KMS-11 (cell line): ENCODE data around the gene TMEM272.

ENCODE experiments used
- H2AFZ ChIP-seq: fragments of 200-600 bp; sonication (generic); 2 replicates; pipeline ENCODE4 v1.6.1; 2016; ENCODE audit warnings: antibody characterized with exemption, mixed run types, low read depth
- H3K27ac ChIP-seq: fragments of 200-600 bp; sonication (generic); 2 replicates; pipeline ENCODE4 v1.6.1; 2016; ENCODE audit warnings: mild to moderate bottlenecking, mixed run types
- H3K27me3 ChIP-seq: fragments of 200-600 bp; sonication (generic); 2 replicates; pipeline ENCODE4 v1.6.1; 2017; ENCODE audit warnings: mild to moderate bottlenecking, low read depth, mixed run types, moderate library complexity; ENCODE audit not compliant: insufficient read depth
- H3K36me3 ChIP-seq: fragments of 200-600 bp; sonication (generic); 2 replicates; pipeline ENCODE4 v1.6.1; 2017; ENCODE audit warnings: mild to moderate bottlenecking, mixed run types; ENCODE audit not compliant: insufficient read depth
- H3K4me1 ChIP-seq: fragments of 200-600 bp; sonication (generic); 2 replicates; pipeline ENCODE4 v1.6.1; 2016; ENCODE audit warnings: mild to moderate bottlenecking, low read depth, mixed run types; ENCODE audit not compliant: poor library complexity, severe bottlenecking
- H3K4me2 ChIP-seq: fragments of 200-600 bp; sonication (generic); 2 replicates; pipeline ENCODE4 v1.7.0; 2016; ENCODE audit warnings: mild to moderate bottlenecking, mixed run types
- H3K4me3 ChIP-seq: fragments of 200-600 bp; sonication (generic); IDR thresholded peaks from 2 replicates; pipeline ENCODE4 v1.6.1; 2017; ENCODE audit warnings: low read depth, low read length, mixed read lengths; ENCODE audit not compliant: insufficient read depth
- H3K79me2 ChIP-seq: fragments of 200-600 bp; sonication (generic); 2 replicates; pipeline ENCODE4 v1.6.1; 2016; ENCODE audit warnings: low read depth, mixed run types; ENCODE audit not compliant: insufficient read depth
- H3K9ac ChIP-seq: fragments of 200-600 bp; sonication (generic); 2 replicates; pipeline ENCODE4 v1.6.1; 2016; ENCODE audit warnings: mild to moderate bottlenecking, mixed run types
- H4K20me1 ChIP-seq: fragments of 200-600 bp; sonication (generic); 2 replicates; pipeline ENCODE4 v1.6.1; 2016; ENCODE audit warnings: mild to moderate bottlenecking, mixed run types; ENCODE audit not compliant: insufficient read depth
- CTCF ChIP-seq: fragments of 200-600 bp; sonication (generic); conservative IDR thresholded peaks from 2 replicates; pipeline ENCODE4 v1.6.1; 2017; ENCODE audit warnings: low read depth, mild to moderate bottlenecking, antibody characterized with exemption, low read length, moderate library complexity, mixed read lengths

The TMEM272 gene

GRCh38 chr13:51843529-51843928, 1.4 kb downstream of the TMEM272 start:
- Histone ChIP-seq H2AFZ (no peak overlapping the region), H3K79me2 (no peaks in the 10 kb centered on the region), H3K27ac (no peak overlapping the region), H3K27me3 (no peaks in the 10 kb centered on the region), H3K9ac (no peak overlapping the region), H3K4me2 (no peak overlapping the region), H3K4me1 (no peaks in the 10 kb centered on the region), H4K20me1 (no peaks in the 10 kb centered on the region), H3K36me3 (no peaks in the 10 kb centered on the region), H3K4me3 (no peak overlapping the region)
- no peak for TF ChIP-seq CTCF

GRCh38 chr13:51841732-51842131, 3.2 kb downstream of the TMEM272 start:
- no peaks in the 10 kb centered on the region for H3K79me2 ChIP-seq
- no peak overlapping the region for H3K27ac ChIP-seq
- no peak overlapping the region for H2AFZ ChIP-seq
- H3K9ac ChIP-seq, result no peak overlapping the region
- no peaks in the 10 kb centered on the region for H3K27me3 ChIP-seq
- TF ChIP-seq CTCF, result no peak
- no peaks in the 10 kb centered on the region for H4K20me1 ChIP-seq
- no peak overlapping the region for H3K4me2 ChIP-seq
- no peaks in the 10 kb centered on the region for H3K4me1 ChIP-seq
- H3K4me3 ChIP-seq, result no peak overlapping the region
- no peaks in the 10 kb centered on the region for H3K36me3 ChIP-seq

GRCh38 chr13:51840917-51841316, 4.1 kb downstream of the TMEM272 start:
- Histone ChIP-seq H2AFZ (no peak overlapping the region), H3K4me2 (no peak overlapping the region), H3K27me3 (no peaks in the 10 kb centered on the region), H3K79me2 (no peaks in the 10 kb centered on the region), H3K36me3 (no peaks in the 10 kb centered on the region), H3K4me3 (no peak overlapping the region), H3K4me1 (no peaks in the 10 kb centered on the region), H4K20me1 (no peaks in the 10 kb centered on the region), H3K27ac (no peak overlapping the region), H3K9ac (no peak overlapping the region)
- no peak for TF ChIP-seq CTCF

- no peak overlapping the region for H3K9ac ChIP-seq
- no peaks in the 10 kb centered on the region for H3K36me3 ChIP-seq
- no peak overlapping the region for H3K4me3 ChIP-seq
- H4K20me1 ChIP-seq, result no peaks in the 10 kb centered on the region
- no peak for TF ChIP-seq CTCF
- H2AFZ ChIP-seq, result no peak overlapping the region
- no peak overlapping the region for H3K4me2 ChIP-seq
- H3K79me2 ChIP-seq, result no peaks in the 10 kb centered on the region
- H3K27ac ChIP-seq, result no peak overlapping the region
- no peaks in the 10 kb centered on the region for H3K4me1 ChIP-seq
- H3K27me3 ChIP-seq, result no peaks in the 10 kb centered on the region
Observed at GRCh38 chr13:51839711-51840540, 5.1 kb downstream of the TMEM272 start.
